Measurements from ENCODE around the gene B4GALT6. TPM values are rescaled to one million over a fixed set of nuclear protein-coding genes. Genes with fewer than 3 reads are reported as not detected.

Gene B4GALT6
- total RNA-seq, 2 donors from 2014 or later, result 3.5 to 9.0 TPM

DNA sequence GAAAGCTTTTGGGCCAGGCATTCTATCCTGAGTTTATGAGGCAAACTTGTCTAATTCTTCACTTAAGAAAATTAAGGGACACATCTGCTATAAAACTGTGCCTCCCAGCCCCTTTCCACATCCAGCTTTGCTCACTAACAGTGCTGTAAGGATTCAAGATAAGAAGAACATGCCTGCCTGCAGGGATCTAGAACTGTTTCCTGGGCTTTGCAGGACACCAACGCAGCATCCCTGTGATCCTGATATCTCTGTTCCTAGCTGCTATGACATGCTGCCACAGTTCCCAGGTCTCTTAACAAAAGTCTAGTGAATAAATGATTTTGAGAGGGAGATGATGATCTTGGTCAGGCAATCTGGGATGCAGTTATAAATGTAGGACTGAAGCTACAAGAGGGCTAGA is 12.4 kb downstream of the B4GALT6 start:
- Histone ChIP-seq H3K4me3 (no peak overlapping the region), H3K27me3 (replicated peaks; ENCODE audit: insufficient read depth) (no peaks in the 10 kb centered on the region), H3K27ac (no peak overlapping the region), H3K36me3 (no peaks in the 10 kb centered on the region), H3K4me1 (replicated peaks) (no peaks in the 10 kb centered on the region), H3K9me3 (no peaks in the 10 kb centered on the region)
- WGBS, result 94% methylated on average over 1 of the region's 1 CpG
- no peak for DNase-seq (ENCODE audit: low spot score)
- intact Hi-C loops (cut with DNase I), result no loop called here
- no peak for TF ChIP-seq POLR2AphosphoS5 (IDR thresholded peaks at IDR 0.05)
- no peak for TF ChIP-seq POLR2A (IDR thresholded peaks at IDR 0.05)
- TF ChIP-seq CTCF (IDR thresholded peaks at IDR 0.05), result no peak

- no peak for TF ChIP-seq POLR2AphosphoS5 (IDR thresholded peaks at IDR 0.05)
- no peak for DNase-seq (ENCODE audit: low spot score)
- Histone ChIP-seq H3K4me1 (replicated peaks) (no peaks in the 10 kb centered on the region), H3K9me3 (no peaks in the 10 kb centered on the region), H3K4me3 (no peak overlapping the region), H3K36me3 (no peaks in the 10 kb centered on the region), H3K27me3 (replicated peaks; ENCODE audit: insufficient read depth) (no peaks in the 10 kb centered on the region), H3K27ac (no peak overlapping the region)
- intact Hi-C loops (cut with DNase I), result no loop called here
- 95% methylated on average over 2 of the region's 2 CpGs for WGBS
Observed at GRCh38 chr18:31669541-31669940, 14.8 kb downstream of the B4GALT6 start.

- 62% methylated on average over 1 of the region's 1 CpG for WGBS
- intact Hi-C loops (cut with DNase I), result no loop called here
- no peak overlapping the region for H3K4me3 ChIP-seq
- H3K27ac ChIP-seq, result no peak overlapping the region
- TF ChIP-seq POLR2AphosphoS5 (IDR thresholded peaks at IDR 0.05) (no peak), POLR2A (IDR thresholded peaks at IDR 0.05) (no peak), CTCF (IDR thresholded peaks at IDR 0.05) (no peak)
- H3K9me3 ChIP-seq, result no peaks in the 10 kb centered on the region
- H3K36me3 ChIP-seq, result no peaks in the 10 kb centered on the region
- H3K27me3 ChIP-seq (replicated peaks; ENCODE audit: insufficient read depth), result no peaks in the 10 kb centered on the region
- H3K4me1 ChIP-seq (replicated peaks), result no peaks in the 10 kb centered on the region
- no peak for DNase-seq (ENCODE audit: low spot score)
Observed at GRCh38 chr18:31667185-31667584, 17.2 kb downstream of the B4GALT6 start.

GRCh38 chr18:31666055-31666454 is 18.3 kb downstream of the B4GALT6 start:
- WGBS, result 65% methylated on average over 5 of the region's 5 CpGs
- intact Hi-C loops (cut with DNase I), result no loop called here
- no peaks in the 10 kb centered on the region for H3K9me3 ChIP-seq
- H3K27me3 ChIP-seq (replicated peaks; ENCODE audit: insufficient read depth), result no peaks in the 10 kb centered on the region
- no peak for DNase-seq (ENCODE audit: low spot score)
- H3K36me3 ChIP-seq, result no peaks in the 10 kb centered on the region
- no peak overlapping the region for H3K27ac ChIP-seq
- H3K4me1 ChIP-seq (replicated peaks), result no peaks in the 10 kb centered on the region
- no peak for TF ChIP-seq POLR2AphosphoS5 (IDR thresholded peaks at IDR 0.05)
- TF ChIP-seq CTCF (IDR thresholded peaks at IDR 0.05), result no peak
- no peak for TF ChIP-seq POLR2A (IDR thresholded peaks at IDR 0.05)
- no peak overlapping the region for H3K4me3 ChIP-seq

DNA sequence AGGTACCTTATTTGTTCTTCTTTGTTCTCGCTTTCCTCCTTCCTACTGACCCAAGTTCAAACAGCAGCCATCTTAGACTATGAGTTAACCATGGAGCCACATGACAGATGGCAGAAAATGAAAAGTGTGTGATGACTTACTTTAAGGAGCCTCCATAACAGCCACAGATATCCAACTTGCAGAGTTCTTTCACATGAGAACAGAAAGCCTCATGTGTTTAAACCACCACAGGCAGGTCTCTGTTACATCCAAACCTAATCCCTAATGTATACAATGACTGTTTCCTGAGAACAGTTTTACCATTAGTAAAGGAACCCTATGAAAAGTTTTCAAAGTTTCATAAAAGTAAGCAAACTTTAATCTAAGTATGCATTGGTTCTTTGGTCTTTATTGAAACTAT is 20.3 kb downstream of the B4GALT6 start:
- no peak for TF ChIP-seq POLR2A (IDR thresholded peaks at IDR 0.05)
- no peak for TF ChIP-seq CTCF (IDR thresholded peaks at IDR 0.05)
- TF ChIP-seq POLR2AphosphoS5 (IDR thresholded peaks at IDR 0.05), result no peak
- H3K27me3 ChIP-seq (replicated peaks; ENCODE audit: insufficient read depth), result no peaks in the 10 kb centered on the region
- no peak for DNase-seq (ENCODE audit: low spot score)
- no peaks in the 10 kb centered on the region for H3K9me3 ChIP-seq
- WGBS, result 100% methylated on average over 1 of the region's 1 CpG
- intact Hi-C loops (cut with DNase I), result no loop called here
- no peak overlapping the region for H3K4me3 ChIP-seq
- H3K36me3 ChIP-seq, result no peaks in the 10 kb centered on the region
- no peaks in the 10 kb centered on the region for H3K4me1 ChIP-seq (replicated peaks)
- H3K27ac ChIP-seq, result no peak overlapping the region
